GDM1 (cell line): ENCODE measurements around the gene ATP11A.

Experiments used
- DNase-seq: peaks from one replicate; lab custom pipeline; 2025; lab: John Stamatoyannopoulos, UW

The ATP11A gene

DNA sequence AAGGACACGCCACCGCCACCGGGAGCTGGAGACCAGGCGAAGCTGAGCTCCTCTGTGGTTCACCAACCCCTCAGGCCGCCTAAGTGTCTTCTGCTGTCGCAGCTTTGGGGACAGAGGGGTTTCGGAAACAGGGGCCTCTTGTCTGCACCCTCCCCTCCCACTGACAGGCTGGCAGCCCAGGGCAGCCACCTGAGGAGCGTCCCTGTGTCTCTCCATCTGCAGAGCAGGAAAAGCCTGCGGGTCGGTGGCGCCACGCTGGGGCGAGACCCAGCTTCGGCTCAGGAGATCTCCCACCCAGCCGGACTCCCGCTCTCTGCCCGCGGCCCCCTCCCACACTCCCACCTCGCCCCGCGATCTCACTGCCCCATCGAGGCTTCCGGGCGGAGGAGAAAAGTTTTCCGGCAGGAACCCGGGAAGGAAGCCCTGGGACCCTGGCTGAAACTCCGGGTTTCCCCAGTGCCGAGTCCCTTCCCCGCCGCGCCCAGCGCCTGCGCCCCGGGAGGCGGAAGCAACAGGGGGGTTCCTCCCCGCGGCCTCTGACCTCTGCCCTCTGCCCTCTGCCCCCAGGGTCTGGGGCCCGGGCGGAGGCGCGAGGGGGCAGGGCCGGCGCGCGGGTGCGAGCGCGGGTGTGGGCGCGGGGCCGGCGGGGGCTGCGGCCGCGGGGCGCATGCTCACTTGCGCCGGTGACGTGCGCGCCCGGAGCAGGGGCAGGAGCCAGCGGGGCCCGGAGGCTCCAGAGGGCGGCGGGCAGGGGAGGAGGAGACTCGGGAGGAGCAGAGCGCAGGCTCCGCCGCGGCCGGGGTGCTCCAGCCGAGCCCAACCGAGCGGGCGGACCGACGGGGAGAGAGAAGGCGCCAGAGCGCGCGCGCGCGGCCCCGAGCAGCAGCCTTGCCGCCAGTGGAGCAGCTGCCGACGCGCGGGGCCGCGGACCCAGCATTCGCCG lies at the start of gene ATP11A:
ATP11A (plus strand) TSS at position 736 of the 943 bp plus-strand sequence. CDS start 379 bp downstream, outside the sequence.
- DNase-seq, result peak; percentile 85

DNA sequence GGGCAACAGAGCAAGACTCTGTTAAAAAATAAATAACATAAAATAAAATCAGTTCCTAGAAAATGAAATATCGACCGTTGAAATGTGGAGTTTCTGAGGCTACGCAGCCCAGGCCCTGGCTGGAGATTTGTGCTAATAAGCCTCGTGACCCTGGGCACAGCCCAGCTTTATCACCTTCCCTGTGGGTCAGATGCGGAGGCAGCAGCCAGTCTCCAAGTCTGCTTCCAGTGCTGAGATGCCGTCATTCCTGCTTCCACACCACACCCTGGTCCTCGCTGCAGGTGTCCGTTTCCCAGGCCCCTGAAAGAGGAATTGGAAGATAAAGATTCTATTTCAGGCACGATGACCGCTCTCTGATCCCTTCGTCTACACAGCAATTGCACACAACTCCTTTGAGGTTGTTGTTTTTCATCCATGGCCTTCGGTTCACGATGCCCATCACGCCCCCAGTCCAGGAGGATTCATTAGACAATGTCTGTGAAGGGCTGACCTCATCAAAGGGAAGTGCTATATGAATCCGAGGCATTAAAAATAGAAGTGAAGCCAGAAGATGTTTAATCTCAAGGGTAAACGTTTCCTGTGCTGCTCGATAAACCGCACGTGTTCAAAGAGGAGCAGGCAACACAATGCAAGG lies 48.3 kb upstream of the ATP11A start:
- DNase-seq, result no peak

DNA sequence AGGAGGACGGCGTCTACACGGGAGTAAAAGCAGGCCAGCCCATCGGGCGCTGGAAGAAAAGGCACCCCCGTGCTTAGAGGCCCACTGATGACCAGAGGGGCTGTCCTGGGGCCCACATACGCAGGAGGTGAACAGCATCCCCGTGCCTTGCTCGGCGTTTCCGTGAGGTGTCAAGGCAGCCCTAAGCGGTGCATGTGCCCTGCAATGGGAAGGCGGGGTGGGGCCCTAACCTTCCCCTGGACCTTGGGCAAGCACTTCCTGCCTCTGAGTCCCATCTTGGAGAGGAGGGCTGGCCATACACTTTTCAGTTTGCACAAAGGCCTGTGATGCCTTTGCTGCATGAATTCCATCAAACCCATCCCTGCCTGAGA lies 47.8 kb upstream of the ATP11A start:
- no peak for DNase-seq

DNA sequence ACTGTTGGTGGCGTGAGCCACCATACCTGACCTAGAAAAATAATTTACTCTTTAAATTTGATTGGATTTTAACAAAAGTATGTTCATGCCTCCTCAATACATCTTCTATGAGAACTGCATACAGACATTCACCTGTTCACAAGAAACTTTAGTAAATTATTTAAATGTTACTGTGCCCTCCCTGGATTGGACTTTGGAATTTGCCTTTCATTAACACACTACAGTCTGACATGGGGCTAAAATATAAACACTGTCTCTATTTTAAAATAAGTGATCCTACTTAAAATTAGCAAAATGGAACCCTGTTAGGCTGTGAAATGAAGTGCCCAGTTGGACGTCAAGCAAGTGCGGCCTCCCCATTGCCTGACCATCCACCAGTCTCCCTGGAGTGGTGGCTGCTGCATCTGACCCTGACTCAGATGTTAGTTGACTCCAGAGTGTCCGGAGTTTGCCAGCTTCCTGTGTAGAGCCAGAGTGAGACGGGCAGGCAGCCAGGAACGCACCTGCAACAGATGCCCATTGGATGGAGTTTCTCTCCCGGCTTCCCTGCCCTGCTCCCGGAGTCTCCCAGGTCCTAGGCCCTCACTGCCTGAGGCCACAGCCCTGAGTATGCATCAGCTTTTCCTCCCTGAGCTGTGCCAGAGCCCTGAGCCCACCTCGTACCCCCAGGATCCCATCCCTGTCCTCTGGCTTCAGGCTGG lies 45.9 kb upstream of the ATP11A start:
- no peak for DNase-seq

DNA sequence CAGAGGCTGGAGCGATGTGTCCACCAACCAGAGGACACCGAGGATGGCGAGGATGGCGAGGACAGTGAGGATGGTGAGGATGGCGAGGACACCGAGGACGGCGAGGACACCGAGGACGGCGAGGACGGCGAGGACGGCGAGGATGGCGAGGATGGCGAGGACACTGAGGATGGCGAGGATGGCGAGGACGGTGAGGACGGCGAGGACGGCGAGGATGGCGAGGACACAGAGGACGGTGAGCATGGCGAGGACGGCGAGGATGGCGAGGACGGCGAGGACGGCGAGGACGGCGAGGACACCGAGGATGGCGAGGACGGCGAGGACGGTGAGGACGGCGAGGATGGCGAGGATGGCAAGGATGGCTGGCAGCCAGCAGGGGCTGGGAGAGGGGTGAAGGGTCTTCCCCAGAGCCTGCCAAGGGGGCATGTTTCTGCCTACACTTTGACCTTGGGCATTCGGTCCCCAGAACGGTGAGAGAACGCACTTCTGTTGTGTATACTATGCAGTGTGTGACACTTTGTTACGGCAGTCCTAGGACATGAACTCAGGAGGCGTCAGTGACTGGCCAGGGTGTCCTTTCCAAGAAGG lies 44.4 kb upstream of the ATP11A start:
- no peak for DNase-seq

DNA sequence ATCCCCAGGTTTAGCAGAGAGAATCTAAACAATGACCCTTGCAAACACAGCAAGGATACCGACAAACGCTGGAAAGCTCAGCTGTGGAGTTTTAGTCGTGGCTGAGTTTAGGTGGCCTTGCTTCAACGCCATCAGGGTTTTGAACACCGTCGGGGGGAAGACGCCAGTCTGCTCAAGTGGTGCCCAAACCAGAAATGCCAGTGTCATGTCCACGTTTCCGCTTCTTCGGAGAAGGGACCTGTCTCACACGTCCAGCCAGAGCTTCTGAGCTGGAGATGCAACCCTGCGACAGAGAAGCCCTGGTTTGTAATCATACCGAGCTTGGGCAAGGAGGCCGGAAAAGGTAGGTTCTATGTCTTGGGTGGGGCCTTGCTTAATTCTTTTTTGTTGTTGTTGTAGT lies 42.6 kb upstream of the ATP11A start:
- DNase-seq, result no peak

DNA sequence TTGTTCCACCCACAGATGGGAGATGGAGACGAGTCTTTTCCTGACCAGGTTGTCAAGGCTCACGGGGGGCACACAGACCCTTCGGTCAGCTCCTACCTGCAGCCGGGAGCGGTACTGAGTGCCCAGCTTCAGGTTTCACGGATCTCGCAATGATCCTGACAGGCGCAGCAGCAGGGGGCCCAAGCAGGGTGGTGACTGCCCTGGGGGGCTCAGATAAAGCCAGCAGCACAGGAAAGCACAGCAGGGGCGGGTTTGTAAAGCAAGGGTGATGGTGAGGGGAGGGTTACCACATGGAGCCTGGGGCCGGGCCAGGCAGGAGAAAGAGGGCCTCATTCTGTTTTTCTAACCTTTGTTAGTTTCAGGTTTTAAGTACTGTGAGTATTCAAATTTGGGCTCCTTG lies 41.7 kb upstream of the ATP11A start:
- DNase-seq, result no peak

DNA sequence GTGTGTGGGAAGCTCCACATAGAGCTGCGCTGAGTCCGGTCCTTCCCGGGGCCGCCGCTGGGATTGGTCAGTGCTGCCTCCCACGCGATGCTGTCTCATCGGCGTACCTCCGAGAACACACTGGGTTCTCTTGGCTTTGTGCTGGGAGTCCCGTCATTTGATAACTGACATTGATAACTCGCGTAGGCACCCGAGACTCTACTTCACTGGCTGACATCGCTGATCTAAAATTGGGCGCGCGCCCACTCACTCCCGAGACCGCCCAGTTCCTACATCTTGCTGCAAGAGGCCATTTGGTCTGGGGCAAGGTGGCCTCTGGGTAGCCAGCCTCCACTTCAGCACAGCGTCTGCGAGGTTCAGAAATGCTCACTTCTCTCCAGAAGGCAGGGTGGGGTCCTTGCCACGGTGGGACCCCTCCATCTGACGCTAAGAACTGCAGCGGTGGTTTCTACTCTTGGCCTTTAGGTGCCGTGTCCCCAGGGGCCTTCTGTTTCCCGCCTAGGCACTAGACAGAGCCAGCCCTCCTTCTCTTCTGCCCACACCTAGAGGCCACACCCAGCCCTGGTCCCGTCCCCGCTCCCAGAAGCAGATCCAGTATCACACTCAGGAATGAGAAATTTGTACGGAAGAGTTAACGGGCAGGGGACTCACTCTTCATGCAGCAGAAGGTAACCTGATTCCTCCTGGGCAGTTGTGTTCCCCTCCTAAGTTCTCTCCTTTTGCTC lies 40.7 kb upstream of the ATP11A start:
- DNase-seq, result no peak

DNA sequence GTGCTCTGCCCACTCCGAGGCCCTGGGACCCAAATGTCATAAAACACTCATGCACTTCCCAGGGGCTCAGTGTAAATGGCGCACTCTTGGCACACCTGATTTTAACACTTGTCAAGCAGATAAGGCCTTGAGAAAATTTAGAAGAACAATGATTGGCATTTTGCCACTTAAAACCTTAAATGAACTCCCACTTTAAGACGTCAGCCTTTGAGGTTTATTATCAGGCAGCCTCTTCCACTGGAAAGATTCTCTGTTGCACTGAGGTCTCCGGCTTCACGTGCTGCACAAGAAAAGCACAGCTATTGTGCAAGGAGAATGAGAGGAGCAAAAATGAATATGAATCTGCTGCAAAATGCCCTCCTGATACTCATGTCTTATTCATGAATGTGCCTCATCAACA lies 38.5 kb upstream of the ATP11A start:
- DNase-seq, result no peak

DNA sequence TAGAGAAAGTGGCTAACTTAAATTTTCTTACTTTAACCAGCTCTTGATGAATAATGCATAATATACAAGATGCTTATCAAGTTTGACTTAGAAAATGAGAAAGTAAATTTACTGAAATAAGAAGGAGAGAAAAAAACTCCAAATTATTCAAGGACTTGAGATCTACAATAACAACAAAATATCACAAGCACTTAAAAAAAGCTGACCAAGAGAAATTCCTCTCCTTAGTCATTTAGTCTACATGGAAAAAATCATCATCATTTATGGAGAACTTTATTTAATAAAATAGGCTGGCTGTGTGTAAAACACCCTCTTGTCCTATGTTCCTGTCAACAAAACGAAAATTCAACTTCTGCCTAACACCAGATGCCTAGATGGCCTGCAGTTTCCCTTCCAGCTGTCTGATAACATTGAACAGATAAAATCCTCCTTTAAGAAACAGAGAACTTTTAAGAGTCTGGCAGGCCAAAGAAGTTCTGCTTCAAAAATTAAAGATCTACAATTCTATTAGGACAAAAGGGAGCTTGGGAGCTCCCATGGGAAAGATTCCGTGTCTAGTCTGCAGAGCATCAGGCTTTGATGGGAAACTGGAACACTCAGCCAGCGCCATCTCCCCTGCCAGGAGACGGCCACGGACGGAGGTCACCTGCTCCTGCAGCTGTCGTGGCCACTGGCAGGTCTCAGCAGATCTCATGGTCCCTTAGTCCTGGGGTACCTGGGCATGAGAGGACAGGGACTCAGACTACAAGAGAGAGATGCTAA lies 37.9 kb upstream of the ATP11A start:
- DNase-seq, result no peak

DNA sequence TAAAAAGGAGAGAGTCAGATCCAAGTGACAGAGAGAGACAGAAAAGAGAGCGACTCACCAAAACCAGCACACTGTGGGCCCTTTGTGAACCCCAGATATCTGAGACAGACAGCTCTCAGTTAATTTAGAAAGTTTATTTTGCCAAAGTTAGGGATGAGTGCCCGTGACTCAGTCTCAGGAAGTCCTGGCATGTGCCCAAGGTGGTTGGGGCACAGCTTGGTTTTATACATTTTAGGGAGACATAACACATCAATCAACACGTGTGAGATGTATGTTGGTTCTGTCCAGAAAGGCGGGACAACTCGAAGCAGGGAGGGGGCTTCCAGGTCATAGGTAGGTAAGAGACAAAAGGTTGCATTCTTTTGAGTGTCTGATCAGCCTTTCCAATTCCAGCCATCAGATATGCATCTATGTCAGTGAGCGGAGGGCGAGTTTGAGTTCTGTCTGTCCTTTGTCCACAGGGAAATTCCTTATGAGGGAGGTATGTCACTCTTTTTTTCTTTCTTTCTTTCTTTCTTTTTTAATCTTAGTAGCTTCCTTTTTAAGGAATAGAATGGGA lies 37.2 kb upstream of the ATP11A start:
- DNase-seq, result no peak

DNA sequence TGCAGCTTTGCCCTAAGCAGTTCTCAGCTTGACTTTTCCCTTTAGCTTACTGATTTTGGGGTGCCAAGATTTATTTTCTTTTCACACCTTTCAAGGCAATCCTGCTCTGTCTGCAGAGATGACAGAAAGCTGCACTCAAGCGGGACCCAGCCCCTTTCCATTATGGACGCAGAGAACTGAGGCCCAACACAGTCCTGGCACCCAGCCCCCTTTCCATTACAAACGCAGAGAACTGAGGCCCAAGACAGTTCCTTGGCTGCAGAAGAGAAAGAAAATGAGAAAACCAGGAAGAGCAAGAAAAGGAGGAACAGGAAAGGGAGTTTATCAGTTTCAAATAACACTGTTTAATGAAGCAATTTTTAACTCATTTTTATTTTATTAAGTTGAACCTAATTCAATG lies 36.8 kb upstream of the ATP11A start:
- DNase-seq, result no peak

DNA sequence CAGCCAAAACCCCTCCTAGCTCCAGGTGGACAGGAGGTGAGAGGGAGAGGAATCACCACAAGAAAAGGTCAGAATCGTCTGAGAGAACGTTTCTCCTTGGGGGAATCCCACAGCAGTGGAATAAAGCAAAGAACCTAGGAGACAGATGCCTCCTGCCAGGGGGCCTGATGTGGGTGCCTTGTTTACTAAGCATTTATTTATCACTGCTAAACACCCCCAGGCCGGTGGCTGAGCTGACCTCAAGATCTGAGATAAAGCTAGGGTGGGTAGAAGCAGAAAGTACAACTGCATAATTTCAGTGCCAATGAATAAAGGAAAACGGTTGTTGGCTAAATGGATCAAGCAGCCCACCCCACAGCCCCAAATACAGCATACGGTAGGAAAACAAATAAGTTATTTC lies 33.9 kb upstream of the ATP11A start:
- DNase-seq, result no peak

DNA sequence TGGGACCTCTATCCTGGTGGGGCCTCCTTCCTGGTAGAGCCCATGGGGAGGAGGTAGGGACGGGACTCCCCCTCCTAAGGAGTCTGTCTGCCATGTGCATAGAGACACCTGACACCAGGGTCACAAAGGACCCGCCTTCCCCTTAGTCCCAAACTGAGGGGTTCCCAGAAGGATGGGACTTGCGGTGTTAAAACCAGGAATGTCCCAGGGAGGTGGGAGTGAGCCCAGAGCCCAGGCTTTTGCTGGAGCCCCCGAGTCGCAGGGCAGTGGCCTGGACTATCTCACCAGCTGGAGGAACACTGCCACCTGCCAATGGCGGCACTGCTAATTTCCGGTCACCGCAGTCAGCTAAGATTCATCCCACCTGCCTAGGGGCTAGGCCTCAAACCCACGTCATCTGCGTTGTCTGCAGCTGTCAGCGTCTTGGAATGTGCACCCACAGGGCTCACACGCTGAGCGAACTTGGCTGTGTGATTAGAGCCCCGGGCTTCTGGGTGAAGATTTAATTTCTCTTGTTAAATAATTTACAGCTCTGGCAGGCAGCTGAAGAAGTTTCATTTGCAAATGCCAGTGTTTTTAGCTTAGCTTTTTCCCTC lies 31.9 kb upstream of the ATP11A start:
- DNase-seq, result no peak

DNA sequence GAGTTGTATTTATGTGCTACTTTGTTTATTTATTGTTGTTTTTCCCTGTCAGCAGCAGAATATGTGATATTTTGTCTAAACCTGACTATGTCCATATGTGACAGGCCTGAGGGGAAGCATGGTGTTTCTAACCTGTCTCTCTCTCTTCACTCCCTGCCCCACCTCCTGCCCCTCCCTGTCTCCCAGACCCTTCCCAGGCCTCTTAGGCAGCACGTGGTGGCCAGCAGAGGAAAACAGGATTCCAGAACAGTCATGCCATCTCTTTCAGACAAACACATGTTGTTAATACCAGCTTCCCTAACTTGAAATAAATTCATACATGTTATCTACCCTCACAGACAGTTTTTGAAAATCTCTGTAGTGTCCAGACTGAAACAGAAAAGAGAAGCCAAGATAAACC lies 31.0 kb upstream of the ATP11A start:
- no peak for DNase-seq

DNA sequence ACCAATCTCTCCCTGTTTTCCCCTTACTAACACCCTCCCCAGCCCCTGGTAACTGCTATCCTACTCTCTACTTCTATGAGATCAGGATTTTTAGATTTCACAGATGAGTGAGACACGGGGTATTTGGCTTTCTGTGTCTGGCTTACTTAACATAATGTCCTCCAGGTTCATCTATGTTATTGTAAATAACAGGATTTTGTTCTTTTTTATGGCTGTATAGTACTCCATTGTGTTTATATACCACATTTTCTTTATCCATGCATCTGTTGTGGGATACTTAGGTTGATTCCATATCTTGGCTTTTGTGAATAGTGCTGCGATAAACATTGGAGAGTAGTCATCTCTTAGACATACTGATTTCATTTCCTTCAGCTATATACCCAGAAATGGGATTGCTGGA lies 28.5 kb upstream of the ATP11A start:
- DNase-seq, result no peak

DNA sequence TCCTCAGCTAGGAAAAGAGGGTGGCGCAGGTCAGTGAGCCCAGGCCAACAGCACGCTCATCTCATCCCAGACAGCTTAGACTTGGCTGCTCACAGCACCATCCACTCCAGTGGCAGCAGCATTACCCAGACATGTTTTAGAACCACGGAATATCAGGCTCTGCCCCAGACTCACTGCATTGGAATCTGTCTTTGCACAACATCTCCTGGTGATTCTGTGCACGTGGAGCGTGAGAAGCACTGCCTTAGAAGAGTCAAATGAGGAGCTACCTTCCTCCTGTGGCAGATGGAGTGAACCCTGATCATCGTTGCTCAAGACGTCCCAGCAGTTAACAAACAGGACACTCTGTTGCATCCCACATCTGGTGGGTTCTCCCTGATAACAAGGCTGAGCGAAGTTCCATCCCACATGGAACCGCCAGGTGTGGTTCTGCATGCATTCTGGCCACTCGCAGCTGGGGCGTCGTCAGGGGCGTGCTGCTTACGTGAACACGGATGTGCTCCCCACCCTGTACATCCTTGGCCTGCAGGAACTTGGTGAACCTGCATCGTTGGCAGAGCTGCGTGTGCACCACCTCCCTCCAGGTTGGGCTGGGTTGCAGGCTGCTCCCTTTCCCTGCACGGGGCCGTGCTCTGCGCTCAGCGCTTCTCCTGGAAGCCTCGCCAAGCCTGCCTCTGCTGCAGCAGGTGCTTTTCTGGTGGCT lies 25.2 kb upstream of the ATP11A start:
- DNase-seq, result no peak

DNA sequence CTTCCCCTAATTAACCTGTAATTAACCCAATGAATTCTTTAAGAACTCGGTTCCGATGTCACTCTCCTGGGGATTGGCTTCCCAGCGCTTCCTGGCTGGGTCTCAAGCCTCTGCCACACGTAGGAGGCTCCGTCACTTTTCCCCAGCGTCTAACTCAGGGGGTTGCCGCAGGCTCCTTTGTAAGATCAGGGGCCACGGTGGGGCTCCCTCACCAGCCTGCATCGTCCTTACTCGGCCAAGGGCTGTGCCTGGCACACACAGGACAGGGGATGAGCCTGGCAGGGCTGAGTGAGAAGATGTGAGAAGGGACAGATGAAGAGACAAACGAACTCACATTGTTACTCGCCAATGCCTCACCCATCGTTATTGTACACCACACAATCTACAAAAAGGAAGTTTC lies 20.9 kb upstream of the ATP11A start:
- DNase-seq, result no peak

DNA sequence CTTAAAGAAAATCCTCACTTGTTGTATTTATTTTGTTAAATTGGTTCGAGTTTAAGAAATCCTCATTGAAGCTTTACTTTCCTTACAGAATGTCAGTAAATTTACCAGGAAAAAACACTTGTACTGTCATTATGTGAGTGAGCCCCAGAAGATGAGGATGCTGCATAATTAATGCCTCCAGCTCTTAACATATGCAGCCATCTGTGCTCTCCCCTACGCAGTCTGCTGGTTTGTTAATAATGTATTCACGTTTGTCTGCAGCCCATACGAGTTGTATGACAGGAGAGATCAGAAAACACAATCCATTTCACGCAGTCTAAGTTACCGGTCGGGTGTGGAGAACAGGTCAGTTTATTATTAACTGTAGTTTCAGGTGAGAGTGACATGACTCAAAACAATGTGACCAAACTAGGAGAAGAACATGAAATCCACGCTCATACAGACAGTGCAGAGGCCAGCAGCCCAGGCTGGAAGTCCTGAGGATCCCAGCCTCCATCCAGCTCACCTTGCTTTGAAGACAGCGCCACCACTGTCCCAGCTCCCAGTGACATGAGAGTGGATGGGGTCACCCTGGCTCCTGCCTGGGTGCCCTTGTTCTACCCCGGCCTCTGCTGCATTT lies 19.8 kb upstream of the ATP11A start:
- DNase-seq, result no peak
